Measurements from ENCODE around the gene SLC66A1.

Gene SLC66A1

GRCh38 chr1:19369396-19370090 lies 57.4 kb downstream of the SLC66A1 start:
- Histone ChIP-seq H3K9me3 (ENCODE audit: low read length) (no peaks in the 10 kb centered on the region), H2AFZ (ENCODE audit: low read length) (no peak overlapping the region), H3F3A (ENCODE audit: insufficient read depth, low read length) (no peaks in the 10 kb centered on the region), H3K9me2 (ENCODE audit: low read depth, low read length) (no peaks in the 10 kb centered on the region), H3K27ac (ENCODE audit: low read depth, low read length, poor library complexity, severe bottlenecking) (no peak overlapping the region), H3K9ac (ENCODE audit: low read length) (no peak overlapping the region), H4K20me1 (ENCODE audit: insufficient read depth, low read length) (no peaks in the 10 kb centered on the region), H3K79me2 (ENCODE audit: insufficient read depth, low read length) (no peaks in the 10 kb centered on the region), H3K4me2 (ENCODE audit: low read length) (no peak overlapping the region), H3K27me3 (ENCODE audit: insufficient read depth, low read length) (no peaks in the 10 kb centered on the region), H3K36me3 (ENCODE audit: insufficient read depth, low read length) (peaks cover 6% of the 10 kb centered on the region; the same call in 1 of the 2 replicates), H3K4me3 (ENCODE audit: low read depth, low read length, poor library complexity, severe bottlenecking) (no peak overlapping the region), H3K4me1 (ENCODE audit: insufficient read depth, low read length, severe bottlenecking) (no peaks in the 10 kb centered on the region)
- TF ChIP-seq EZH2 (IDR thresholded peaks at IDR 0.05; ENCODE audit: borderline replicate concordance, low read length) (no peak), CTCF (IDR thresholded peaks at IDR 0.05; ENCODE audit: low read length) (no peak)

GRCh38 chr1:19370453-19371170 lies 58.5 kb downstream of the SLC66A1 start:
- no peak overlapping the region for H3K27ac ChIP-seq (ENCODE audit: low read depth, low read length, poor library complexity, severe bottlenecking)
- no peaks in the 10 kb centered on the region for H3K9me2 ChIP-seq (ENCODE audit: low read depth, low read length)
- H3K36me3 ChIP-seq (ENCODE audit: insufficient read depth, low read length), result peaks cover 12% of the 10 kb centered on the region; the same call in 1 of the 2 replicates
- H3K4me3 ChIP-seq (ENCODE audit: low read depth, low read length, poor library complexity, severe bottlenecking), result no peak overlapping the region
- TF ChIP-seq EZH2 (IDR thresholded peaks at IDR 0.05; ENCODE audit: borderline replicate concordance, low read length) (no peak), CTCF (IDR thresholded peaks at IDR 0.05; ENCODE audit: low read length) (no peak)
- no peaks in the 10 kb centered on the region for H3F3A ChIP-seq (ENCODE audit: insufficient read depth, low read length)
- no peak overlapping the region for H3K4me2 ChIP-seq (ENCODE audit: low read length)
- H3K27me3 ChIP-seq (ENCODE audit: insufficient read depth, low read length), result no peaks in the 10 kb centered on the region
- H3K79me2 ChIP-seq (ENCODE audit: insufficient read depth, low read length), result no peaks in the 10 kb centered on the region
- H4K20me1 ChIP-seq (ENCODE audit: insufficient read depth, low read length), result no peaks in the 10 kb centered on the region
- H3K9ac ChIP-seq (ENCODE audit: low read length), result no peak overlapping the region
- H3K9me3 ChIP-seq (ENCODE audit: low read length), result no peaks in the 10 kb centered on the region
- no peaks in the 10 kb centered on the region for H3K4me1 ChIP-seq (ENCODE audit: insufficient read depth, low read length, severe bottlenecking)
- no peak overlapping the region for H2AFZ ChIP-seq (ENCODE audit: low read length)

GRCh38 chr1:19371226-19372135 lies 59.4 kb downstream of the SLC66A1 start:
- Histone ChIP-seq H4K20me1 (ENCODE audit: insufficient read depth, low read length) (no peaks in the 10 kb centered on the region), H3K36me3 (ENCODE audit: insufficient read depth, low read length) (peaks cover 21% of the 10 kb centered on the region), H3K4me2 (ENCODE audit: low read length) (no peak overlapping the region), H3F3A (ENCODE audit: insufficient read depth, low read length) (no peaks in the 10 kb centered on the region), H3K79me2 (ENCODE audit: insufficient read depth, low read length) (no peaks in the 10 kb centered on the region), H3K9me3 (ENCODE audit: low read length) (no peaks in the 10 kb centered on the region), H3K9me2 (ENCODE audit: low read depth, low read length) (no peaks in the 10 kb centered on the region), H3K27me3 (ENCODE audit: insufficient read depth, low read length) (no peaks in the 10 kb centered on the region), H3K4me1 (ENCODE audit: insufficient read depth, low read length, severe bottlenecking) (no peaks in the 10 kb centered on the region), H3K4me3 (ENCODE audit: low read depth, low read length, poor library complexity, severe bottlenecking) (no peak overlapping the region), H3K9ac (ENCODE audit: low read length) (no peak overlapping the region), H3K27ac (ENCODE audit: low read depth, low read length, poor library complexity, severe bottlenecking) (no peak overlapping the region), H2AFZ (ENCODE audit: low read length) (no peak overlapping the region)
- no peak for TF ChIP-seq CTCF (IDR thresholded peaks at IDR 0.05; ENCODE audit: low read length)
- no peak for TF ChIP-seq EZH2 (IDR thresholded peaks at IDR 0.05; ENCODE audit: borderline replicate concordance, low read length)

Data from OCI-LY1 (cell line).